AG09319 (cell line): Measurements from ENCODE around the gene PLCH1.
"Not testable (repeated sequence)": the region's sequence is repeated elsewhere in the genome, so short reads cannot be mapped to it uniquely, and the experiment has no call there.

Experiments used
- DNase-seq: peaks from one replicate; pipeline ENCODE4 v3.0.0-alpha.2; 2010; ENCODE audit warnings: low read depth; ENCODE audit errors: extremely low read depth
- TF ChIP-seq, protein P1 (sequence below): IDR thresholded peaks from 2 replicates; pipeline ENCODE4 v1.5.1; 2011; ENCODE audit warnings: low read depth, mild to moderate bottlenecking, inconsistent platforms, low read length, moderate library complexity

Gene PLCH1

GRCh38 chr3:155629556-155629955 is 115.3 kb downstream of the PLCH1 start:
- TF ChIP-seq, protein P1, sequence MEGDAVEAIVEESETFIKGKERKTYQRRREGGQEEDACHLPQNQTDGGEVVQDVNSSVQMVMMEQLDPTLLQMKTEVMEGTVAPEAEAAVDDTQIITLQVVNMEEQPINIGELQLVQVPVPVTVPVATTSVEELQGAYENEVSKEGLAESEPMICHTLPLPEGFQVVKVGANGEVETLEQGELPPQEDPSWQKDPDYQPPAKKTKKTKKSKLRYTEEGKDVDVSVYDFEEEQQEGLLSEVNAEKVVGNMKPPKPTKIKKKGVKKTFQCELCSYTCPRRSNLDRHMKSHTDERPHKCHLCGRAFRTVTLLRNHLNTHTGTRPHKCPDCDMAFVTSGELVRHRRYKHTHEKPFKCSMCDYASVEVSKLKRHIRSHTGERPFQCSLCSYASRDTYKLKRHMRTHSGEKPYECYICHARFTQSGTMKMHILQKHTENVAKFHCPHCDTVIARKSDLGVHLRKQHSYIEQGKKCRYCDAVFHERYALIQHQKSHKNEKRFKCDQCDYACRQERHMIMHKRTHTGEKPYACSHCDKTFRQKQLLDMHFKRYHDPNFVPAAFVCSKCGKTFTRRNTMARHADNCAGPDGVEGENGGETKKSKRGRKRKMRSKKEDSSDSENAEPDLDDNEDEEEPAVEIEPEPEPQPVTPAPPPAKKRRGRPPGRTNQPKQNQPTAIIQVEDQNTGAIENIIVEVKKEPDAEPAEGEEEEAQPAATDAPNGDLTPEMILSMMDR = no peak
- no peak for DNase-seq

DNA sequence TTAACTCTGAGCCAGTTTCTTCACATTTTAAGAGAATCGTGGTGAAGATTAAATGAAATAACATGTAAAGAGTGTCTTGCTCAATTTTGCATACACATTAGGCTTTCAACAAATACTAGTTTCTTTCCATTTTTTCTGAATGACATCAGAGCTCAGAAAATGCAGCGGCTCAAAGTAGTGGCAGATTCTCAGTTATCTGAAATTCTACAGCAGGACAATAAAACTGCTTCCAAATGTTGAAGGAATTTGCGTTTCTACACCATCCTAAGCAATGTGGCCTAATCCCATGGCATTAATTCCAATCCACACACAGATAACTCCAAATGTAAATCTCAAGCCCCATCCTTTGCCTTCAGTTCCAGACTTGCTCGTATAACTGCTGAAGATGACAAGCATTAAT is 115.8 kb downstream of the PLCH1 start:
- DNase-seq = no peak
- TF ChIP-seq, protein P1 = no peak

- not testable (repeated sequence) for DNase-seq
These were observed 122.2 kb downstream of the PLCH1 start for GRCh38 chr3:155622647-155623046.

GRCh38 chr3:155620552-155620951 is 124.3 kb downstream of the PLCH1 start:
- not testable (repeated sequence) for DNase-seq

- TF ChIP-seq, protein P1 = no peak
- no peak for DNase-seq
These were observed 125.6 kb downstream of the PLCH1 start for GRCh38 chr3:155619118-155619915.

GRCh38 chr3:155618543-155618942 is 126.3 kb downstream of the PLCH1 start:
- DNase-seq = no peak
- TF ChIP-seq, protein P1 = no peak

GRCh38 chr3:155617346-155617925 is 127.4 kb downstream of the PLCH1 start:
- TF ChIP-seq, protein P1 = no peak

DNA sequence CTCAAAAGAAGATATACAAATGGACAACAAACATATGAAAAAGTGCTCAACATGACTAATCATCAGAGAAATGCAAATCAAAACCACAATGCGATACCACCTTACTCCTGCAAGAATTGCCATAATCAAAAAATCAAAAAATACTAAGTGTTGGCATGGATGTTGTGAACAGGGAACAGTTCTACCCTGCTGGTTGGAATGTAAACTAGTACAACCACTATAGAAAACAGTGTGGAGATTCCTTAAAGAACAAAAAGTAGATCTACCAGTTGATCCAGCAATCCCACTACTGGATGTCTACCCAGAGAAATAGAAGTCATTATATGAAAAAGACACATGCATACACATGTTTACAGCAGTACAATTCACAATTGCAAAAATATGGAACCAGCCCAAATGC is 129.7 kb downstream of the PLCH1 start:
- DNase-seq = not testable (repeated sequence)

More at GRCh38 chr3:155617346-155617925, 127.4 kb downstream of the PLCH1 start:
- DNase-seq = no peak

DNA sequence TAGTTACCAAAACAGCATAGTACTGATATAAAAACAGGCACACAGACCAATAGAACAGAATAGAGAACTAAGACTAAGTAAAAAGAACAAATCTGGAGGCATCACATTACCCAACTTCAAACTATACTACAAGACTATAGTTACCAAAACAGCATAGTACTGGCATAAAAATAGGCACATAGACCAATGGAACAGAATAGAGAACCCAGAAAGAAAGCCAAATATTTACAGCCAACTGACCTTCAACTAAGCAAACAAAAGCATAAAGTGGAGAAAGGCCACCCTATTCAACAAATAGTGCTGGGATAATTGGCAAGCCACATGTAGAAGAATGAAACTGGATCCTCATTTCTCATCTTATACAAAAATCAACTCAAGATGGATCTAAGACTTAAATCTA is 130.5 kb downstream of the PLCH1 start:
- not testable (repeated sequence) for DNase-seq
